Stimulated activated CD8-positive, alpha-beta memory T cell treated with anti-CD3 and anti-CD28 coated beads, Interleukin-7, amount 100 ng/mL, for 4 hours (primary cell): ENCODE data around the gene S100A1.
A peak's percentile ranks its signal among the peaks of the same experiment; 100 is the strongest.
"Not testable (repeated sequence)": the region's sequence is repeated elsewhere in the genome, so short reads cannot be mapped to it uniquely, and the experiment has no call there.

Experiments used
- DNase-seq, 2 donors: peaks; one replicate each; pipeline ENCODE4 v3.0.0-alpha.2; 2020; ENCODE audit warnings: low read depth in 2 of 2

S100A1 gene

DNA sequence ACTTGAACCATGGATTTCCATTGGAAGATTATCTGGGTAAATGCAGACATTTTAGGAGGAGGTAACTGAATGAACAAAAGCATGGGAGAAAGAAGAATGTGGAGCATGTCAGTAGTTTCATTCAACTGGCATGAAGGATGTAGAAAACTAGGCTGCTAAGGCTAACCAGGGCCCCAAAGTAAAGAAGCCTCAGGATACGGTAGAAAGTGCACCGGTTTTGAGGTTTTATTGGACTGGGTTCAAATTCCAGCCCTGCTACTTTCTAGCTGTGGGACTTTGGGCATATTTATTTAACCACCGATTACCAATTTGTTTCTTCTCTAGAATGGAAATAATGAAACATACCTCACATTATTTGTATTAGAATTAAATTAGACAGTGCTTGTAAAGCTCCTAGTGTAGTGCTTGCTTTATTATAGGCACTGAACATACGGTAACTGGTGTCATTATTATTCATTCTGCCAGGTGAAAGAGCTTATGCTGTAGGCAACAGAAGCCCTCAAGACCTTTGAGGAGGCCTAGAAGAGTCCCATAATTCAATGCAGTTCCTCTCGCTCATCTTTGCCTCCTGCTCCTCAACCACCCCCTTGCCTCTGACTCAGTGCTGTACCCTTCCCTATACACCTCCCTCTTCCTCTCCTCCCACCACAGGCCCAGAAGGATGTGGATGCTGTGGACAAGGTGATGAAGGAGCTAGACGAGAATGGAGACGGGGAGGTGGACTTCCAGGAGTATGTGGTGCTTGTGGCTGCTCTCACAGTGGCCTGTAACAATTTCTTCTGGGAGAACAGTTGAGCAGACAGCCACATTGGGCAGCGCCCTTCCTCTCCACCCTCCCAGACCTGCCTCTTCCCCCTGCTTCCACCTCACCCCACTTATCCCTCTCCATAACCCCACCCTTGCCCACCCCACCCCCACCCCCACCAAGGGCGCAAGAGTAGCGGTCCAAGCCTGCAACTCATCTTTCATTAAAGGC lies 3.1 kb downstream of the S100A1 start:
- no peak for DNase-seq

GRCh38 chr1:153633161-153633753 lies 5.0 kb downstream of the S100A1 start:
- DNase-seq: no peak

GRCh38 chr1:153633754-153634665 lies 5.8 kb downstream of the S100A1 start, which contains the start of gene CHTOP:
Gene CHTOP, plus strand, starts transcription at chr1:153634066. Its CDS starts 2,523 bp downstream, at chr1:153636589.
- peak; percentile 92 to 95 for DNase-seq

- no peak for DNase-seq
Measured at GRCh38 chr1:153635872-153636271, 7.6 kb downstream of the S100A1 start.

GRCh38 chr1:153636312-153636711 lies 8.1 kb downstream of the S100A1 start:
- no peak for DNase-seq

DNA sequence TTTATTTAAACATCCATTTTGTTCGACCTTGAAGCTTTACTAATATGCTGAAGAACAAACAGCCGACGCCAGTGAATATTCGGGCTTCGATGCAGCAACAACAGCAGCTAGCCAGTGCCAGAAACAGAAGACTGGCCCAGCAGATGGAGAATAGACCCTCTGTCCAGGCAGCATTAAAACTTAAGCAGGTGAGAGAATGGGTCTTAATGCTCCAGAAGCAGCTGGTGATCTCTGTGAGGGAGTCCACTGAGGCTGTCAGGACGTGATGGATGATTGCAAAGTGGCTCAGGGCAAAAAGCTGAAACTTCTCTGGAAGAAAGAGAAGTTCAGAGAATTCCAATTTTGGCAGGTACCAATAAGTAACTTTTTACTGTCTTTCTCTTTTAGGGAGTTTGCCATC lies 10.0 kb downstream of the S100A1 start:
- no peak for DNase-seq

DNA sequence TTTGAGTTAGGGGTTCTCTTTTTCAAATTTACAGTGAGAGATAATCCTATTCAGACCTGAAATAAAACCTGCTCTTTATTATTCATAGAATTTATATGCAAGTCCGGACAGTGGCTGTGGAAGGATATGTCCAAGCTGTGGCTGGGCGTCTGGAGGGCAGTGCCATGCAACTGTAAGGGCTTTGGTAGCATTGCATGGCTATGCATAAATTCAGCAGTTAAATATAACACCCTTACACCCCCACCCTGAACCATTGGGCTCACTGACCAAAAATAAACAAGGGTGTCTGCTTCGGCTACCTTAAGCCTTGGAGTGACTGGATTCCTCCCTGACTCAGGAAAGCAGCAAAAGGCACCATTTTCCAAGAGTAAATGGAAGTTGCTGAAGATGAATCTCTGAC lies 11.0 kb downstream of the S100A1 start:
- DNase-seq: no peak

DNA sequence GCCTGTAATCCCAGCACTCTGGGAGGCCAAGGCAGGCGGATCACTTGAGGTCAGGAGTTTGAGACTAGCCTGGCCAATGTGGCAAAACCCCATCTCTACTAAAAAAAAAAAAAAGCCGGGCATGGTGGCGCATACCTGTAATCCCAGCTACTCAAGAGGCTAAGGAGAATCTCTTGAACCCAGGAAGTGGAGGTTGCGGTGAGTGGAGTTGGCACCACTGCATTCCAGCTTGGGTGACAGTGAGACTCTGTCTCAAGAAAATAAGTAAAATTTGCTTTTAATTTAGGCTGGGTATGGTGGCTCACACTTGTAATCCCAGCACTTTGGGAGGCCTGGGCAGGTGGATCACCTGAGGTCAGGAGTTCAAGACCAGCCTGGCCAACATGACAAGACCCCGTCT lies 12.0 kb downstream of the S100A1 start:
- DNase-seq: not testable (repeated sequence)

GRCh38 chr1:153640861-153641260 lies 12.6 kb downstream of the S100A1 start:
- DNase-seq: no peak

GRCh38 chr1:153642161-153642560 lies 13.9 kb downstream of the S100A1 start:
- no peak for DNase-seq

DNA sequence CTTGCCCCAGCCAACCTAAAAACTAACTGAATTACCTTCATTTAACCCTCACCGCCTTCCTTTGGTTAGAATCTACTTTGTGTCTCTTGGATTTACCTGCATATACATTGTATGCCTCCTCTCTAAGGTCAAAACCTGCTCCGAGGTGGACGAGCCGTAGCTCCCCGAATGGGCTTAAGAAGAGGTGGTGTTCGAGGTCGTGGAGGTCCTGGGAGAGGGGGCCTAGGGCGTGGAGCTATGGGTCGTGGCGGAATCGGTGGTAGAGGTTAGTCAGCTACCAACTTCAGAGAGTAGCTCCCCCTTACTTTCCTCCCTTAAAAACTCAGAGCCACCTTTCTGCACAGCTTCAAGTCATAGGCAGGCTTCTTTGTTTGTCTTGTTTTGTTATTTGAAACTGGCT lies 14.9 kb downstream of the S100A1 start:
- no peak for DNase-seq

GRCh38 chr1:153643816-153644215 lies 15.6 kb downstream of the S100A1 start:
- no peak for DNase-seq

GRCh38 chr1:153646672-153647345 lies 18.6 kb downstream of the S100A1 start:
- no peak for DNase-seq

- DNase-seq: no peak
Measured at GRCh38 chr1:153647346-153647714, 19.1 kb downstream of the S100A1 start.

- DNase-seq: no peak
Measured at GRCh38 chr1:153648000-153648643, 19.9 kb downstream of the S100A1 start.

GRCh38 chr1:153649137-153649862 lies 21.1 kb downstream of the S100A1 start:
- no peak for DNase-seq

DNA sequence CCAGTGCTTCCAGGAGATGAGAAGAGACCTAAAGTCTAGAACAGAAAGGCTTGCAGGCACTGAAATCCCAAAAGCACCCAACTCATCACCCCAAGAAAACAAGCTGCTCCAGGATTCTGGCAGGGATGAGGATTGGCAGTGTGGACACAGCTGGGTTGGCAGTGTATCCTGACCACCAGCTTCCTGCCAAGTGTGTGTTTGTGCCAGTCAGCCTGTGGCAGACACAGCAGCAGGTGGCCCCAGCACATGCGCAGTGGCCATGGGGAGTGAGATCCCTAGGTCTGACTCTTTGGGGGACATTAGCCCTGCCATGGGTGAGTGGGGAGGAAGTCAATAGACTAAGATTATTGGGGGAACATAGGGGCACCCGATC lies 21.6 kb downstream of the S100A1 start:
- DNase-seq: no peak

DNA sequence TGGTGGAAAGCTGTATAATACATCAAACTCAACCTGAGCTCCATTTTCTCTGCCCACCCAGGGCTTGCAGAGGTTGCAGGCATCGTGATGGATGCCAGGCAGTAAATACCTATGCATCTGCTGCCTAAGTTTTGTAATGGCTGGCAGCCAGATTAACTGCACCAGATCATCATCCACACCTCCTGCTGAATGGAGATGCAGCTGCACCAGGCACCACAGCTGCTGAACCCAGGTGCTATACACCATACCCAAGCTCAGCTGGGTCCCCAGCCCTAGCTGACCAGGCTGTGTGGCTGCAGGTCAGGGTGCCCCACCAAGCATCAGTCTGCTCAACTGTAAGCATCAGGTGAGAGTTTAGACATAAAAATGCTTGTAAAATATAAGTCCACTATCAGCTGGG lies 23.5 kb downstream of the S100A1 start:
- DNase-seq: no peak

GRCh38 chr1:153652805-153653500 lies 24.7 kb downstream of the S100A1 start:
- DNase-seq: no peak

DNA sequence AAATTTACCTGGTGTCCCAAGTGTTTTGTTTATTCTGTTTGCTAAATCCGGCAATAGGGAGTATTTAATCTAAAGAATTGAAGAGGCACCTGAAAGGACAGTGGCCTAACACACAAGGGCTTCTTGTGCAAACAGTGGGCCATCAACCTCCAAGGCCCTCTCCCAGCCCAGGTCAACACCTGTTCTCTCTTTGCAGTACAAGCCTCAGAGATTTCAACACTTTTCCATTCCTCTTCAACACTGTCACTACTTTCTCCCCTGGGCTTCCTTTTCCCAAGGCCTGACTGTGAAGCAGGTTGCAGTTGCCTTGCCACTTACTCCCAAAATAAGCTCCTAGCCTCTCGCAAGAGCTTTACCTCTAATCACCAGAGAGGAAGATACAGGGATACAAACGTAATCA lies 27.1 kb downstream of the S100A1 start:
- DNase-seq: no peak
